ENCODE results near the gene SF1. TPM values are rescaled to one million over a fixed set of nuclear protein-coding genes. Genes with fewer than 3 reads are reported as not detected.

Gene SF1
- total and polyA plus RNA-seq, 9 of the 15 experiments (the other 6 are each of a cell fraction or from before 2014, with no cell fraction given) = 13.1 to 334 (median 111) TPM

- TF ChIP-seq NFYB (IDR thresholded peaks at IDR 0.05; ENCODE audit: extremely low read depth, insufficient read length) (peak; percentile 77), ERF (CRISPR knock-in tag; IDR thresholded peaks at IDR 0.05) (no peak), ZNF277 (CRISPR knock-in tag; IDR thresholded peaks at IDR 0.05; ENCODE audit: borderline replicate concordance) (no peak), TAL1 (IDR thresholded peaks at IDR 0.05) (no peak), SRF (CRISPR knock-in tag; IDR thresholded peaks at IDR 0.05) (0 out of 4 replicates have a peak, but pooled peaks of 1 of the 2 experiments have one; percentile 36), EWSR1 (IDR thresholded peaks at IDR 0.05; ENCODE audit: borderline replicate concordance, low read depth, partially characterized antibody) (no peak), ZNF668 (CRISPR knock-in tag; IDR thresholded peaks at IDR 0.05) (no peak), FIP1L1 (IDR thresholded peaks at IDR 0.05; ENCODE audit: low read depth, low read length, poor library complexity, severe bottlenecking) (no peak), EZH2 (IDR thresholded peaks at IDR 0.05; ENCODE audit: borderline replicate concordance, low read depth, low read length) (no peak), NR4A1 (CRISPR knock-in tag; IDR thresholded peaks at IDR 0.05) (no peak), NR4A1 (tag; IDR thresholded peaks at IDR 0.05) (no peak), CBFA2T3 (IDR thresholded peaks at IDR 0.05) (no peak), NEUROD1 (IDR thresholded peaks at IDR 0.05; ENCODE audit: borderline replicate concordance, low read depth, low read length, partially characterized antibody) (peak; percentile 76), KLF1 (tag; IDR thresholded peaks at IDR 0.05) (0 out of 2 replicates have a peak, but pooled peaks have one; percentile 24), EGR1 (conservative IDR thresholded peaks at IDR 0.05) (peak; percentile 90), PTRF (tag; IDR thresholded peaks at IDR 0.05) (no peak), PCBP2 (IDR thresholded peaks at IDR 0.05; ENCODE audit: low read depth, low read length, poor library complexity, severe bottlenecking) (no peak), ARID2 (IDR thresholded peaks at IDR 0.05) (no peak), PBX2 (CRISPR knock-in tag; IDR thresholded peaks at IDR 0.05; ENCODE audit: low read depth) (no peak), PBX2 (tag; conservative IDR thresholded peaks at IDR 0.05; ENCODE audit: low read depth) (peak; percentile 89), HCFC1 (IDR thresholded peaks at IDR 0.05; ENCODE audit: low read depth, low read length) (peak; percentile 79), ZNF217 (CRISPR knock-in tag; IDR thresholded peaks at IDR 0.05) (no peak), EP300 (IDR thresholded peaks at IDR 0.05; ENCODE audit: low read length) (peak; percentile 54)
Observed at GRCh38 chr11:64778473-64779298, at the start of gene SF1 (continued).

Data from K562 (cell line).